ENCODE measurements around the gene PHLPP1. TPM values are rescaled to one million over a fixed set of nuclear protein-coding genes. Genes with fewer than 3 reads are reported as not detected.
A peak's percentile ranks its signal among the peaks of the same experiment; 100 is the strongest.

PHLPP1 gene
- total RNA-seq, 1 experiment from 2014 or later = 39.9 TPM

DNA sequence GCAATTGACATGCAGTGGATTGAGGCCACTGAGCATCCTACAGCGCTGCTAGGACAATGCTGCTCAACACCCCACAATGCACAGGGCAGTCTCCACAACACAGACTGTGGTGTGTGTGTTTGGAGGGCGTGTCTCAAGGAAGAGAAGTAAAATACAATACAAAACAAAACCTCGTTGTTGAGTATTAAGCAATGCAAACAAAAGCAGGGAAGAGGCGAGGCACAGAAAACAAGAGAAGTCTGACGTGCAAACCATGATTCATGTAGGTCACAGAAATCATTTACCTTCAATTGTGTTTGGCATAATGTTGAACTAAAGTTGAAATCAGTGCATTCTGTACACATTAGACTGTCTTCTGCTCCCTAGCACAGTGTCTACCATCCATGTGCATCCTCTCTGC is 260.9 kb downstream of the PHLPP1 start:
- H4K8ac ChIP-seq (replicated peaks; ENCODE audit: insufficient read length, low read depth, low read length) = no peak overlapping the region
- no peak overlapping the region for H2BK20ac ChIP-seq (ENCODE audit: low read depth, low read length, poor library complexity, severe bottlenecking)
- H2AFZ ChIP-seq (ENCODE audit: low read length) = no peak overlapping the region
- no peak overlapping the region for H3T11ph ChIP-seq (ENCODE audit: low read length)
- H3K9me3 ChIP-seq (ENCODE audit: control insufficient read depth, low read depth, low read length) = no peaks in the 10 kb centered on the region
- no peak overlapping the region for H3K4ac ChIP-seq (ENCODE audit: low read depth, low read length)
- no peaks in the 10 kb centered on the region for H4K20me1 ChIP-seq (ENCODE audit: control insufficient read depth, insufficient read depth, insufficient read length)
- H2BK15ac ChIP-seq (ENCODE audit: low read depth, low read length) = no peak overlapping the region
- H3K4me2 ChIP-seq (ENCODE audit: insufficient read depth, insufficient read length, low read length) = no peak overlapping the region
- no peak overlapping the region for H3K56ac ChIP-seq (ENCODE audit: insufficient read length, low read depth, low read length)
- H3K14ac ChIP-seq (ENCODE audit: insufficient read depth, low read length) = no peak overlapping the region
- Mint-ChIP-seq H3K4me1 (peaks cover 19 to 30% of the 10 kb centered on the region in 2 experiments), H3K36me3 (ENCODE audit: insufficient read depth in 1 of 3, low read depth in 3 of 3) (peaks cover 35 to 69% (median 53%) of the 10 kb centered on the region in 3 experiments; a peak in 6 of 7 replicates), H3K9me3 (no peaks in the 10 kb centered on the region; a peak in 1 of 5 replicates), H3K4me3 (no peak overlapping the region), H3K27ac (peak overlapping the region in 1 of 3 experiments; percentile 80; a peak in 1 of 7 replicates), H3K27me3 (ENCODE audit: low read depth) (no peaks in the 10 kb centered on the region)
- no peaks in the 10 kb centered on the region for H3K79me2 ChIP-seq (ENCODE audit: insufficient read depth, low read length)
- no peak for DNase-seq
- H2AK5ac ChIP-seq (ENCODE audit: insufficient read length, low read length) = no peak overlapping the region
- no peak overlapping the region for H3K27ac ChIP-seq (ENCODE audit: insufficient read length, low read depth, low read length)
- no peak overlapping the region for H3K9ac ChIP-seq (ENCODE audit: extremely low read depth, insufficient read length, low read length)
- H3K23me2 ChIP-seq (ENCODE audit: insufficient read length, low read depth, low read length, poor library complexity, severe bottlenecking) = no peaks in the 10 kb centered on the region
- no CpG with 5 or more reads among the region's 5 CpGs for WGBS (ENCODE audit: extremely low coverage, insufficient read length, low lambda C conversion rate)
- no peak overlapping the region for H2BK120ac ChIP-seq (ENCODE audit: low read depth, low read length, poor library complexity, severe bottlenecking)
- TF ChIP-seq, protein P1, sequence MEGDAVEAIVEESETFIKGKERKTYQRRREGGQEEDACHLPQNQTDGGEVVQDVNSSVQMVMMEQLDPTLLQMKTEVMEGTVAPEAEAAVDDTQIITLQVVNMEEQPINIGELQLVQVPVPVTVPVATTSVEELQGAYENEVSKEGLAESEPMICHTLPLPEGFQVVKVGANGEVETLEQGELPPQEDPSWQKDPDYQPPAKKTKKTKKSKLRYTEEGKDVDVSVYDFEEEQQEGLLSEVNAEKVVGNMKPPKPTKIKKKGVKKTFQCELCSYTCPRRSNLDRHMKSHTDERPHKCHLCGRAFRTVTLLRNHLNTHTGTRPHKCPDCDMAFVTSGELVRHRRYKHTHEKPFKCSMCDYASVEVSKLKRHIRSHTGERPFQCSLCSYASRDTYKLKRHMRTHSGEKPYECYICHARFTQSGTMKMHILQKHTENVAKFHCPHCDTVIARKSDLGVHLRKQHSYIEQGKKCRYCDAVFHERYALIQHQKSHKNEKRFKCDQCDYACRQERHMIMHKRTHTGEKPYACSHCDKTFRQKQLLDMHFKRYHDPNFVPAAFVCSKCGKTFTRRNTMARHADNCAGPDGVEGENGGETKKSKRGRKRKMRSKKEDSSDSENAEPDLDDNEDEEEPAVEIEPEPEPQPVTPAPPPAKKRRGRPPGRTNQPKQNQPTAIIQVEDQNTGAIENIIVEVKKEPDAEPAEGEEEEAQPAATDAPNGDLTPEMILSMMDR (conservative IDR thresholded peaks at IDR 0.05) = no peak
- H3K23ac ChIP-seq (ENCODE audit: insufficient read length, low read depth, low read length) = no peak overlapping the region
- no peak overlapping the region for H3K18ac ChIP-seq (ENCODE audit: insufficient read length, low read depth, low read length)
- H3K4me1 ChIP-seq (ENCODE audit: insufficient read depth, low read length) = no peaks in the 10 kb centered on the region
- no peaks in the 10 kb centered on the region for H3K79me1 ChIP-seq (ENCODE audit: insufficient read depth, low read depth, low read length, poor library complexity, severe bottlenecking)
- H2BK12ac ChIP-seq (ENCODE audit: insufficient read length, low read depth, low read length) = no peak overlapping the region
- H2BK5ac ChIP-seq (ENCODE audit: insufficient read length, low read length) = no peak overlapping the region
- H3K27me3 ChIP-seq (ENCODE audit: insufficient read depth, low read length) = no peaks in the 10 kb centered on the region
- H4K5ac ChIP-seq (ENCODE audit: insufficient read length, low read depth, low read length) = no peak overlapping the region
- H4K91ac ChIP-seq (ENCODE audit: insufficient read length, low read depth, low read length) = no peak overlapping the region

Measured in H9 (cell line).